HUES64 (cell line): ENCODE data around the gene MSX2.

Source experiments
- H3K27ac ChIP-seq: 2 replicates; pipeline ENCODE4 v1.7.0; 2013; ENCODE audit warnings: low read depth, low read length, inconsistent platforms
- H3K27me3 ChIP-seq: 2 replicates; pipeline ENCODE4 v1.6.1; 2013; ENCODE audit warnings: mild to moderate bottlenecking, low read length; ENCODE audit not compliant: insufficient read depth
- H3K36me3 ChIP-seq: 2 replicates; pipeline ENCODE4 v1.6.1; 2013; ENCODE audit warnings: mild to moderate bottlenecking, low read length; ENCODE audit not compliant: insufficient read depth
- H3K4me1 ChIP-seq: 2 replicates; pipeline ENCODE4 v1.6.1; 2013; ENCODE audit warnings: mild to moderate bottlenecking, low read length, moderate library complexity; ENCODE audit not compliant: insufficient read depth
- H3K4me3 ChIP-seq: 2 replicates; pipeline ENCODE4 v1.5.1; 2013; ENCODE audit warnings: mild to moderate bottlenecking, low read length, moderate library complexity
- H3K9ac ChIP-seq: 2 replicates; pipeline ENCODE4 v1.6.1; 2013; ENCODE audit warnings: mild to moderate bottlenecking, low read depth, low read length
- H3K9me3 ChIP-seq: 2 replicates; pipeline ENCODE4 v1.6.1; 2013; ENCODE audit warnings: low read depth, low read length; ENCODE audit not compliant: insufficient read depth
- WGBS: fragments of 150-250, 120-280 bp; methylation state at CpG from one replicate; pipeline ENCODE4 v1.1.7; 2013; ENCODE audit warnings: missing lambda C conversion rate; 5-methylcytosine and 5-hydroxymethylcytosine counted together

Gene MSX2

DNA sequence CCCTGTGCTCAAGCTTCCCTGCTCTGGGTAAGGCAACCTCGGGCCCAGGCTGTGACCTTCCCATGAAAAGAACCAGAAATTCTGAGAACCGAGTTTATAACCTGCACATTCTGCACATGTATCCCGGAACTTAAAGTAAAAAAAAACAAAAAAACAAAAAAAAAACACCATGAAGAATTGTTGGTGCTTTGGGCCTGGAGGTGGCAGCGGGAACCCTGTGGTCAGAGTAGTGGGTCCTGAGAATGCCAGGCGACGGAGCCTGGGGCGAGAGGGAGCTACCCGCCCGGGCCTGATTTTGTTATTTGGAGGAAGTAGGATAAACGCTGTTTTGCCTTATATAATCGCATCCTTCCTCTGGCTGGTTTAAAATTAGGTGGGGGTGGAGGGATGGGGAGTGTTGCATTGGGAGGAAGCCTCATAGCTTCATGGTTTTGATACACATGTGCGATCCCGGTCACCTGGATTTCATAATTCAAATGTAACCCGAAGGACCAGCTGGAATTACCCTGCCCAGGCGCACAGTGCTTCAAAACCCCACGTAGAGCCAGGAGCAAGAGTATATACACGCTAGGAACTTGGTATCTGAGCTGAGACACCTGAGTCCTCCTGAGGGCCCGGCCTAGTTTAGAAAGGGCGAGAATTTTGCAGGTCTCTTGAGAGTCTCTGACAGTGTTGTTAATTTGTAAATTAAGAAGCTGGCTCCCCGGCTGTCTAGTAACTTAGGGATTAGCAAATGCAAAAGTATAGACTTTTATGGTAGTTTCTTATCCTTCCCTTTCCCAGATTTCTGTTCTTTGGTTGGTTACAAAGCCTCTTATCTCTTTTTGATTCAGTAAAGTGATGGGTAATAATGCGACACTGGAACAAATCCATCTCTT is 2.8 kb downstream of the MSX2 start:
- H3K9ac ChIP-seq: no peak overlapping the region; the same call in 1 of the 2 replicates
- no peak overlapping the region for H3K27ac ChIP-seq
- peaks cover 64% of the 10 kb centered on the region for H3K4me1 ChIP-seq
- WGBS: 29% methylated on average over 21 of the region's 21 CpGs
- H3K27me3 ChIP-seq: peaks cover 98% of the 10 kb centered on the region
- peak overlapping the region; percentile 61; the same call in 1 of the 2 replicates for H3K4me3 ChIP-seq
- H3K9me3 ChIP-seq: no peaks in the 10 kb centered on the region
- peaks cover 25% of the 10 kb centered on the region; the same call in 1 of the 2 replicates for H3K36me3 ChIP-seq

DNA sequence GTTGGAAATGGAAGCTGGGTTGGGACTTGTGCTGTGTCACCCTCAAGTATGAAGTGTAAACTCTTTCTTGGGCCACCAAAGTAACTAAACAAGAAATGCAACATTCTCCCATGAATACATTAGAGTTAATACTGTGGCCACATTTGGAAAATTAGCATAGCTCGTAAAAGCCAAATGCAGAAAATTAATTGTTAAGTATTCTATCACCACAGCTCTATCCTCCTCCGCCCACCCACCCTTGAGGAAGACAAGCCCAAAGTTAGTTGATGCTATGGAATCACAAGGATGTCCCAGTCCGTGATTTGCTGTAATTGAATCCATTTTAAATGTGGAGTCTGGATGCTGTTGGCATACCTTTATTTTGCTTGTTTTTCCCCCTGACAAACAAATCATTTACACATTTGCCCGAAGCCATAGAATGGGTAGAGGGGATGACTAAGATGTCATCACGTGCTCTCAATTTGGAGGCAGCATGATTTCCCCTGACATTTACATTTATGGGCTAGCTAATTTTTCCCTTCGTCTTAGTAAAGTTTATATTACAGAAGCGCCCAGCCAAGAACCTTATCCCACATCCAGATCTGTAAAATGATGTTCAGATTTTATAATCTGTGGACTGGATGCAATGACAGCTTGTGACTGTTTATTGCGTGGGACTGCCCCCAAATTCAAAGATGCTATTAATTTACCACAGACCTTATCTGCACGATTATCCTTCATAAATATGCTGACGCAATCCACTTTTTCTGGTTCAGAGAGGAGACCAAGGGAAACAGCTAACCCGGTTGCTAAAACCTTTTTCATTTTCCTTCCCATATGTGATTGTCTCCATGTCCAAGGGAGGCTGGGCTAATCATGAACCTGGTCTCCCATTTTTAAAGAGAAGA is 3.7 kb downstream of the MSX2 start:
- Histone ChIP-seq H3K27ac (no peak overlapping the region), H3K4me3 (peak overlapping the region; percentile 61; the same call in 1 of the 2 replicates), H3K27me3 (peaks cover 98% of the 10 kb centered on the region), H3K36me3 (peaks cover 25% of the 10 kb centered on the region; the same call in 1 of the 2 replicates), H3K9me3 (no peaks in the 10 kb centered on the region), H3K9ac (no peak overlapping the region), H3K4me1 (peaks cover 65% of the 10 kb centered on the region)
- WGBS: 35% methylated on average over 8 of the region's 11 CpGs

DNA sequence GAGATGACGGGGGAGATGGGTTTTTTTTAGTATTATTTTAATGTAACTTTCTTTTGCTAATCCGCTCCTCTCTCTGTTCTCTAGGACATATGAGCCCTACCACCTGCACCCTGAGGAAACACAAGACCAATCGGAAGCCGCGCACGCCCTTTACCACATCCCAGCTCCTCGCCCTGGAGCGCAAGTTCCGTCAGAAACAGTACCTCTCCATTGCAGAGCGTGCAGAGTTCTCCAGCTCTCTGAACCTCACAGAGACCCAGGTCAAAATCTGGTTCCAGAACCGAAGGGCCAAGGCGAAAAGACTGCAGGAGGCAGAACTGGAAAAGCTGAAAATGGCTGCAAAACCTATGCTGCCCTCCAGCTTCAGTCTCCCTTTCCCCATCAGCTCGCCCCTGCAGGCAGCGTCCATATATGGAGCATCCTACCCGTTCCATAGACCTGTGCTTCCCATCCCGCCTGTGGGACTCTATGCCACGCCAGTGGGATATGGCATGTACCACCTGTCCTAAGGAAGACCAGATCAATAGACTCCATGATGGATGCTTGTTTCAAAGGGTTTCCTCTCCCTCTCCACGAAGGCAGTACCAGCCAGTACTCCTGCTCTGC is 4.8 kb downstream of the MSX2 start:
- no peaks in the 10 kb centered on the region for H3K9me3 ChIP-seq
- peak overlapping the region; percentile 46 for H3K4me3 ChIP-seq
- H3K27me3 ChIP-seq: peaks cover 98% of the 10 kb centered on the region
- H3K36me3 ChIP-seq: peaks cover 25% of the 10 kb centered on the region; the same call in 1 of the 2 replicates
- H3K4me1 ChIP-seq: peaks cover 67% of the 10 kb centered on the region
- WGBS: 17% methylated on average over 17 of the region's 18 CpGs
- no peak overlapping the region for H3K9ac ChIP-seq
- no peak overlapping the region for H3K27ac ChIP-seq

DNA sequence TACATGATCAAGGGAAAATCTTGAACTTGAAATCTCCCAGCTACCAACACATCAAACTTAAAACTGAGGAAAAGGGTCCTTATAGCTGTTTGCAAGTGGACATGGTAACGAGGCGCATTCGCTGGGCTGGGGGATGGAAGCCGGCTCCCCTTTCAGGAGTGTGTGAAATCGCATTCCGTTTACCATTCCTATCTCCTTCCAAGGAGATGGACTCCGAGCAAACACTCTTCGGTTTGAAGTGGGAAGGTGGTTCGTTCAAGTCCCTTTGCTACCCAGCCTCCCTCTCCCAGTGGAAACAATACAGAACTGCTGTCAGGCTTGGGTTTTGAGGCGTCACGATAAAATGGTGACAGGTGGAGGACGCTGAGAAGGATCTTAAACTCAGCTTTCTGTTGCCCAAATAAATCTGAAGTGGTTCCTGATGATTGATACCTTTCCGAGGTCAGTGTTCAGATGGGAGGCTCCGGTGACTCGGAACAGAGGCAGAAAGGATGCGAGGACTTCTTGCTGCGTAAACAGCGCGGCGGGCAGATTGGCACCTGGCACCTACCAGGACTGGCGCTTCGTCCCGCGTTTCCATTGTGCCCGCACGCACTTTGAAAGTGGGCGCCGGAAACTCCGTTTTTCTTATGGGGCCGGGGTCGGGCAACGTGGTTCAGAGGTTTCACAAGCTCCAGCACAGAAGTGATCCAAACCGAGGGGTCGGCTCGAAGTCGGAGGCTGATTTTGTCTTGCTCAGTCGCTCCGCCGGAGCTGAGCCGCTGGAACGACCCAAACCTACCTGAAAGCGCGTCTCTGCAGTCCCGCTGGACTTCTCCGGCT is 7.0 kb downstream of the MSX2 start:
- Histone ChIP-seq H3K36me3 (peaks cover 23% of the 10 kb centered on the region; the same call in 1 of the 2 replicates), H3K27ac (no peak overlapping the region), H3K4me3 (peak overlapping the region; percentile 37), H3K9me3 (no peaks in the 10 kb centered on the region), H3K4me1 (peaks cover 75% of the 10 kb centered on the region), H3K27me3 (peaks cover 100% of the 10 kb centered on the region), H3K9ac (no peak overlapping the region; the same call in 1 of the 2 replicates)
- 2% methylated on average over 45 of the region's 45 CpGs for WGBS

DNA sequence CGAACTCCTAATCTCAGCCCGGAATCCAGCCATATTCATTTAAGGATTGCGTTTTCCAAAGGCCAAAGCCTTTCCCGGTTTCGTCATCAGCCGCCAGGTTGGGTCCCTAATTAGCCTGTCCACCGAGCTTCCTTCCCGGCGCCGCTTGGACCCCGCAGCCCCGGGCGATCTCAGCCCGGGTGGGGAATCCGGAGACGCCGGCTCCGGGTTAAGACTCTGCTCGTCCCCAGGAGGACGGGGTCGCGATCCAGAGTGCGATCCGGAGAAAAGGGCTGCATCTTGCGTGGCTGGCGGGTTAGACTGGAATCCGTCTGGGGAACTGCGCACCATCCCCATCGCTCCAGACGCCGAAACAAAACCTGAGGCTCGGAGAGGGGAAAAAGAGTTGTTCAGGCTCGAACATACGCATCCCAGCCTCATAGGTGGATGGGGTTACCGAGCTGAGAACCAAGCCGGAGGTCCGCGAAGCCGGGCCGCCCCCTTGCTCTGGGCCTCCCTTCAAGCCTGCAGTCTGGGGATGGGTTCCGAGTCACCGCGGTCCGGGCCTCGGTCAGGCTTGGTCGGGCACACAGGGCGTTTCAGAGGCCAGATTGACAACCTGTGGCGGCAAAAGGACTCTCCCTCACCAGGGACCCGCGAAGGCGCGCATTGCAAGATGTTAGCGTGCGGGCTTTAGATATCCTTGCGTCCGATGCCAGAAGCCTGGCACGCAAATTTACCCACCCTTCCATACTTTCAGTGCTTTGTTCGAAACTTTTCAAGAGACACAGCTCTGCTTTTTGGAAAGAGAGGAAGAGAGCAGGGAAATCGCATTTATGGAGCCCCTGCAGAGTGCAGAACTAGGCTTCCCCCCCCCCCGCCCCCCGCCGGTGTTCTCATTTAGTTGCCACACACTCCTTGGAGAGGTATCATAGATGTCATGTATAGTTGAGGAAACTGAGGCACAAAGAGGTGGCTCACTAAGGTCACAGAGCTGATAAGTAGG is 7.9 kb downstream of the MSX2 start:
- Histone ChIP-seq H3K9me3 (no peaks in the 10 kb centered on the region), H3K9ac (no peak overlapping the region; the same call in 1 of the 2 replicates), H3K4me3 (peak overlapping the region; percentile 37), H3K27me3 (peaks cover 100% of the 10 kb centered on the region), H3K4me1 (peaks cover 78% of the 10 kb centered on the region), H3K36me3 (peaks cover 23% of the 10 kb centered on the region; the same call in 1 of the 2 replicates), H3K27ac (no peak overlapping the region)
- 2% methylated on average over 62 of the region's 62 CpGs for WGBS

DNA sequence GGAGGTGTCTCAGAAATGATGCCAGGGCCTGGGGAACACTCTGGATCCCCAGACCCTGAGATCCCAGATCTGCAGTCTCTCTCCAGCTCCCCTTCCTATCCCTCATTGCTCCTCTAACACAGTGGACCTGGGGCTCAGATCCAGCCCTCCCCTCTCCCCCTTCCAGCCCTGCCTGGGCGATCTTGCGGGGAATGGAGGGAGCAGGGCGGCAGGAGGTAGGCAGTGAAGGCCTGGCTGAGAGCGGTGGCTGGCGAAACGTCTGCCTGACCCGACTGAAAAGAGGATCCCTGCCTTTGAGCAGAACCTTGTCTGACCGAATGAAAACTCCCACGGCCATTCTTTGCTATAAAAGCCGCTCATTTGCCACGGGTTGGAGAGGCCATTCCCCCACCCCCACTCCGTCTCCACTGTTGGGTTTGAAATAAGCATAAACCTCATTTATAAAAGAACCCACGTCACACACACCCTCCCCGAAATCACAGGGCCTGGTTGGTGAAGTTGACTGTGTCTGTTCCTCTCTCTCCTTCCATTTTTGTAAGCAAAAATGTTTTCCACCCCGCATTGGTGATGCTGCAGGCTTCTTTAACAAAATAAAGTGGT is 8.8 kb downstream of the MSX2 start:
- peaks cover 100% of the 10 kb centered on the region for H3K27me3 ChIP-seq
- under 1% methylated on average over 14 of the region's 15 CpGs for WGBS
- H3K4me1 ChIP-seq: peaks cover 69% of the 10 kb centered on the region

DNA sequence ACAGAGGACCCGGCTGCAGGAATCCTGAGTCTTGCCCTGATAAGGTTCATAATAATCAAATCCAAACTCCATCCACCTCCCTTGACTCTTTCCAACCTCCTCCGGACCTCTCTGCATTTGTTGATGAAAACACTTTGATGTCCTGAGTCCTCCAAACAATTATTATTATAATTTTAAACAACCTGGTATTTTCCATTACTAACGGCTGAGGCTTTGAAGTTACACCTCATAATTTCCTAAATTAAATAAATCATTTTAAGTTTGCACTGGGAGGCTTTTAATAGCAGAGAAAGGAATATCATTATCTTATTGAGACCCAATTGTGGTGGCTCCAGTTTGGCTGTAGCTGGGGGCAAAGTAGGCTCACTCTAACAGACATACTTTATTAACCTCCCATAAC is 9.5 kb downstream of the MSX2 start:
- no peak overlapping the region for H3K9ac ChIP-seq
- peaks cover 96% of the 10 kb centered on the region for H3K27me3 ChIP-seq
- H3K4me3 ChIP-seq: peak overlapping the region; percentile 16; the same call in 1 of the 2 replicates
- H3K27ac ChIP-seq: no peak overlapping the region
- peaks cover 18% of the 10 kb centered on the region; the same call in 1 of the 2 replicates for H3K36me3 ChIP-seq
- WGBS: 8% methylated on average over 3 of the region's 3 CpGs
- peaks cover 63% of the 10 kb centered on the region for H3K4me1 ChIP-seq
- no peaks in the 10 kb centered on the region for H3K9me3 ChIP-seq

More for the DNA sequence above, 8.8 kb downstream of the MSX2 start:
- H3K27ac ChIP-seq: no peak overlapping the region
- peaks cover 23% of the 10 kb centered on the region; the same call in 1 of the 2 replicates for H3K36me3 ChIP-seq
- H3K9ac ChIP-seq: no peak overlapping the region
- H3K9me3 ChIP-seq: no peaks in the 10 kb centered on the region
- peak overlapping the region; percentile 37 for H3K4me3 ChIP-seq

DNA sequence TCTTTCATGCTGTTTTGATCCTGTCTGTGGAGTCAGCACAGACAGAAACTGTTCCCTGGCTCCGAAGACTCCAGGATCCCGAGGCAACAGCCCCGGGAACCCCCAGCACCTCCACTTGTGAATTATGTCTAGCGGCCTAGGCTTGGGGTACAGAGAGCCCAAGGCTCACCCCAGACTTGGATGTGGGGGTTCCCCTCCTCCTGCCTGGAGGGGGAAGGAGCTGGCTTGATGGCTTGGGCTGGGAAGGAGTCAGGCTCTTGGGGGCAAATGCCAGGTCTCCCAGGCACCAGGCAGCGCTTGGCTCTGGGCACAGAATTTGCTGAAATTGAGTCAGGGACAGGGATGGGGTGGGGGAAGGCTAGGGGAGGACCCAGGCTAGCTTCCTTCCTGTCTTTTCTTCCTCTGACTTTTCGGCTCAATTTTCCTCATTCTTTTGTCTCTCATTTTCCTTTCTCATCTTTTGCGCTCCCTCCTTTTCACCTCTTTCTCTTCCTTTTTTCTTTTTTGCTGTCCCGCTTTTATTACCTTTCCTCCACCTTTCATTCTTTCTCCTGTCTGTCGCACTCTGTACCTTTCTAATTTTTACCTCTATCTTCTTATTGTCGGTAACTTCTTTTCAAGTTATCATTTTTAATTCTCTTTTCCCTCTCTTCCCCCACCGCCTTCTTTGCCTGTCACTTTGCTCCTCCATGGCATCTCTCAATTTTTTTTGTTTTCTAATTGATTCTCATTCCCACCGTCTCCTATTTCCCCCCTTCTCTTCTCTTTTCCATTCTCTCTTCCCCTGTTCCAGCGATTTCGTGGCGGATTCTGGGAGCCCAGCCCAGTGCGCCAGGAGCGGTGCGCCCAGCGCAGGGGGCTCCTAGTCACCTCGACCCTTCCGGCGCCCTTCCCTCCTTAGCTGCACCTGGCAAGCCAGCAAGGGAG is 10.5 kb downstream of the MSX2 start:
- peaks cover 86% of the 10 kb centered on the region for H3K27me3 ChIP-seq
- H3K9ac ChIP-seq: peak overlapping the region; percentile 29; the same call in 1 of the 2 replicates
- peaks cover 54% of the 10 kb centered on the region for H3K4me1 ChIP-seq
- 2% methylated on average over 22 of the region's 22 CpGs for WGBS
- H3K4me3 ChIP-seq: peak overlapping the region; percentile 51
- peaks cover 10% of the 10 kb centered on the region; the same call in 1 of the 2 replicates for H3K36me3 ChIP-seq
- H3K9me3 ChIP-seq: no peaks in the 10 kb centered on the region
- H3K27ac ChIP-seq: peak overlapping the region; percentile 8; the same call in 1 of the 2 replicates
